CD4-positive, alpha-beta T cell treated with Interleukin-2 at 100 ng/mL for 4 hours (primary cell): ENCODE measurements around the gene TET1.
"Not testable (repeated sequence)": the region's sequence is repeated elsewhere in the genome, so short reads cannot be mapped to it uniquely, and the experiment has no call there.

ENCODE experiments used
- DNase-seq: peaks from one replicate; pipeline ENCODE4 v3.0.0-alpha.2; 2020; ENCODE audit warnings: low spot score

The TET1 gene

DNA sequence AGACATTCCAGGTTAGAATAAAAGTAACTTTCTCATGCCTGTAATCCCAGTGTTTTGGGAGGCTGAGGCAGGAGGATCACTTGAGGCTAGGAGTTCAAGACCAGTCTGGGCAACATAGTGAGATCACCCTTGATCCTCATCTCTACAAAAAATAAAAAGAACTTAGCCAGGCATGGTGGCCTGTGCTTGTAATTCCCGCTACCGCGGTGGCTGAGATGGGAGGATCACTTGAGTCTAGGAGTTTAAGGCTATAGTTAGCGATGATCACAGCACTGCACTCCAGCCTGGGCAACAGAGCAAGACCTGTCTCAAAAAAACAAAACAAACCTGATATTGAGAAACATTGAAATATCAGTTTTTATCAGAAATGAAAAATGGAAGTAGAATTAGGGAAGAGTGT lies 4.6 kb downstream of the TET1 start:
- no peak for DNase-seq

DNA sequence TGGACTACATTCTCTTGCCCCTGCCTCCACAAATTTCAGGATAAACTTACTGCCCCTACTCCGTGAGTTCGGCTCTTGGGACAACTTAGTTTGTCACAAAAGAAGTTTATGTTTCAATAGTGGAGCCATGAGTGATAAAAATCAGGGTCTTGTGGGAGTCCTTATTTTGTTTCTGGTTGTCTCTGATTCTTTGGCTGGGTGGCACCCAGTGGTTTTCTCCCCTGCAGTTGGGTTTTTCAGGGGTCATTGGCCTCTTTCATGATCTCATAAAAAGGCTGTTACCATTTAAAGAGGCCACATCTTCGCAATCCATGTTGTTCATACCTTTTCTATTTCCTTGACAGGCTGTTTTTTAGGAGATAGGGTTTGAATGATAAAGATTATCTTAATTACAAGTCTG lies 5.5 kb downstream of the TET1 start:
- no peak for DNase-seq

DNA sequence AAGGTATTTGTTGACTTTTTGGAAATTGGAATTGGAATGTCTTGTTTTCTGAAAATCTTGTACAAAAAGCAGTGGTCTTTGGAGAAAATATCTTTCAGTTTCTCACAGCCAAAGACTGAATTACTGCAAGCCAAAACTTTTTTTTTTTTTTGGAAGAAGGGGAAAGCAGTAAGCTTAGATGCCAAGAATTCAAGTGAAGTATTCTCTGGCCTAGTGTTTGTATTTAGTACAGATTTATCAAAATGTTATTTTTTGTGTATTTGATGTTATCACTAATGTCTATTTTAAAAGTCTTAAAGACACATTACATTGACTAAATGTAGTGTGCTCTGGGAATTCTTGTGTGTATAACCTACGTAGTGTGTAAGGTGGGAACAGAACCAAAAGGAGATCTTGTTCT lies 6.2 kb downstream of the TET1 start:
- DNase-seq: no peak

DNA sequence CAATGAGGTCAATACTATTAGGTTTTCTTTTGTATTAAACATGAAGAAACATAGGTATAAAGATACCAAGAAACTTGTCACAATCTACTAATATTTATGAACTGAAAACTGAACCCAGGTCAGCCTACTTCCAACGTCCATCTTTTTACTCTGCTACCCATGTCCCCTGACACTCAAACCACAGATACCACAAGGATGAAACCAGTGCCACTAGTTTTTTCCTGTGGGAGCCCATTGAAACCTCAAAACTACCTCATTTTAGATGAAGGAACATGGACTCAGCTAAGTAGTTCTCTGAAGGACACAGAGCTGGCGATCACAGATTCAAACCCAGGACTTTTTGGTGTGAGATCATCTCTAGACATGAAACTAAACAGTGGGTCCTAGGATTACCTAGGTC lies 6.8 kb downstream of the TET1 start:
- DNase-seq: no peak

- DNase-seq: no peak
These were observed 12.0 kb downstream of the TET1 start for GRCh38 chr10:68572151-68572550.

DNA sequence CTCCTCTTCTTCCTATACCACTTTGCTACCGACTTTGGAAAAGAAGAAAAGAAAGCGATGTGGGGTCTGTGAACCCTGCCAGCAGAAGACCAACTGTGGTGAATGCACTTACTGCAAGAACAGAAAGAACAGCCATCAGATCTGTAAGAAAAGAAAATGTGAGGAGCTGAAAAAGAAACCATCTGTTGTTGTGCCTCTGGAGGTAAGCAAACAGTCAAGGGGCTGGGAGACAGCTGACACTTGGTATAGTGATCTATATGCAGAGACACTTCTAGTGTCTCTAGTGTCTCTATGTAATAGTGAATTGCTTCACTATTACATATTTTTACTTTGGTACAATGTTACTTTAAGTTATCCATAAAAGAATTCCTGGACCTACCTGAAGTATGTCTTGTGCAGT lies 13.9 kb downstream of the TET1 start:
- DNase-seq: no peak

DNA sequence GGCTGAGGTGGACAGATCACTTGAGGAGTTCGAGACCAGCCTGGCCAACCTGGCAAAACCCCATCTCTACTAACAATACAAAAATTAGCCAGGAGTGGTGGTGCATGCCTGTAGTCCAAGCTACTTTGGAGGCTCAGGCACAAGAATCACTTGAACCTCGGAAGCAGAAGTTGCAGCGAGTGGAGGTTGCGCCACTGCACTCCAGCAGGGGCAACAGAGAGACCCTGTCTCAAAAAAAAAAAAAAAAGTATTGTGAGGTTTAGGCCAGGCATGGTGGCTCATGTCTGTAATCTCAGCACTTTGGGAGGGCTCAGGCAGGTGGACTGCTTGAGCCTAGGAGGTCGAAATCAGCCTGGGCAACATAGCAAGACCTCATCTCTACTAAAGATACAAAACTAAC lies 16.0 kb downstream of the TET1 start:
- no peak for DNase-seq

- DNase-seq: no peak
These were observed 18.8 kb downstream of the TET1 start for GRCh38 chr10:68578974-68579373.

DNA sequence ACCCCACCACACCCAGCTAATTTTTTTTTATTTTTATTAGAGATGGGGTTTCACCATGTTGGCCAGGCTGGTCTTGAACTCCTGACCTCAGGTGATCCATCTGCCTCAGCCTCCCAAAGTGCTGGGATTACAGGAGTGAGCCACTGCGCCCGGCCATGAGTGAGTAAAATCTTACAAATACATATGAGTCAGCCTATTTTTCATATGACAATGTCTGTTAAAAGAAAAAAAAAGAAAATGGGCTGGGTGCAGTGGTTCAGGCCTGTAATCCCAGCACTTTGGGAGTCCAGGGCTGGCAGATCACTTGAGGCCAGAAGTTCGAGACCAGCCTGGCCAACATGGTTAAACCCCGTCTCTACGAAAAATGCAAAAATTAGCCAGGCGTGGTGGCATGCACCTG lies 24.1 kb downstream of the TET1 start:
- not testable (repeated sequence) for DNase-seq

GRCh38 chr10:68586606-68587305 lies 26.6 kb downstream of the TET1 start:
- no peak for DNase-seq

- DNase-seq: no peak
These were observed 34.3 kb downstream of the TET1 start for GRCh38 chr10:68594405-68594804.

DNA sequence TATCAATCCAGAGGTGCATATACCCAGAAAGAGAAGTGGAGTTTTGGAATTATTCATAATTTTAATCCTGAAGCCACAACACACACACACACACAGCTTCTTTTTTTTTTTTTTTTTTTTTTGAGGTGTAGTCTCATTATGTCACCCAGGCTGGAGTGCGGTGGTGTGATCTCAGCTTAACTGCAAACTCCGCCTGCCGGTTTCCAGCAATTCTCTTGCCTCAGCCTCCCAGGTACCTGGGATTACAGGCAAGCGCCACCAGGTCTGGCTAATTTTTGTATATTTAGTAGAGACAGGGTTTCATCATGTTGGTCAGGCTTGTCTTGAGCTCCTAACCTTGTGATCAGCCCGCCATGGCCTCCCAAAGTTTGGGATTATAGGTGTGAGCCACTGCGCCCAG lies 35.4 kb downstream of the TET1 start:
- no peak for DNase-seq

GRCh38 chr10:68597407-68597806 lies 37.3 kb downstream of the TET1 start:
- no peak for DNase-seq

GRCh38 chr10:68598978-68599770 lies 39.0 kb downstream of the TET1 start:
- no peak for DNase-seq

GRCh38 chr10:68599771-68600040 lies 39.6 kb downstream of the TET1 start:
- DNase-seq: no peak

DNA sequence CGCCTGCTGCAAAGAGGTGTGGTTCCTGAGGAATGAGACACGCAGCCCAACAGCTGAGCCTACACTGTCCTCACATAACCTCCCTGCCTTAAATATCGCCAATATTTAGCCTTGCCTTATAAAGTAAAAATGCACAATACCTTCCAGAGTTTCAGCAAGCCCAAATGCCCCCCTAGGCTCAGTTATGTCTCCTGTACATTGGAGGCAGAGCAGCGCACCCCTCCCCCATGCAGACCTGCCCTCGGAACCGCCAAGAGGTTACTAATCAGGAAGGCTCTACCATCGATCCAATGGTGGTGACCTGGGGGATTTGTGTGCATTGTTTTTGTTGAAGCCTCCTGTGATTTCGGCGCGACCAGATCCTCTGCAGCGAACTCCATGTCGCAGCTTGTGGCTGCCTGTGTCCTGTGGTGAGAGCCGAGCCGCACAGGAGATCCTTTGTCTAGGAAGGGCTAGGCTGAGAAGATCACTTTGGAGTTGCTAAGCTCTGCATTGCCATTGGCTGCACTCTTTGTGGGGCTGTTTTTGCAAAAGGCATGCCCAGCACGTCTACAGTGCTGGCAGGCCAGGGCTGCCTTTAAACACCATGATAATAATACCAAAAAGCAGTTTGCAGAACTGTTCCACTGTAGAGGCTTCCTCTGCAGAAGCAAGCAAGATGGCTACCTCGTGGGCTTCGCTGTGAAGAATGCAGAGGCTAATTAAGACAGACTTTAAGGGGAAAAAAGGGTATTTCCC lies 40.1 kb downstream of the TET1 start:
- peak; percentile 44 for DNase-seq

GRCh38 chr10:68601501-68602265 lies 41.5 kb downstream of the TET1 start:
- no peak for DNase-seq

- DNase-seq: no peak
These were observed 42.3 kb downstream of the TET1 start for GRCh38 chr10:68602434-68602833.

GRCh38 chr10:68603766-68604165 lies 43.6 kb downstream of the TET1 start:
- no peak for DNase-seq

- DNase-seq: no peak
These were observed 44.3 kb downstream of the TET1 start for GRCh38 chr10:68604441-68604840.

GRCh38 chr10:68606918-68607317 lies 46.8 kb downstream of the TET1 start:
- DNase-seq: no peak

GRCh38 chr10:68610023-68610422 lies 49.9 kb downstream of the TET1 start:
- DNase-seq: not testable (repeated sequence)

DNA sequence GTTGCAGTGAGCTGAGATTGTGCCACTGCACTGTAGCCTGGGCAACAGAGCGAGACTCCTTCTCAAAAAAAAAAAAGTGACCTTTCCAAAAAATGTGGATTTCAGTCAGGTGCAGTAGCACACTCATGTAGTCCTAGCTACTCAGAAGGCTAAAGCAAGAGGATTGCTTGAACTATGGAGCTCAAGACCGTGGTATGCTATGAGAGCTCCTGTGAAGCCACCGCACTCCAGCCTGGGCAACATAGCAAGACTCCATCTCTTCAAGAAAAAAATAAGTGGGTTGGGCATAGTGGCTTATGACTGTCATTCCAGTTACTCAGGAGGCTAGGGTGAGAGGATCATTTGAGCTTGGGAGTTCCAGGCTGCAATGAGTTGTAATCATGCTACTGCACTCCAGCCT lies 51.1 kb downstream of the TET1 start:
- no peak for DNase-seq
